GM12892 (cell line): Measurements from ENCODE around the gene TUBGCP5.

Experiments used
- POLR2A ChIP-seq: IDR thresholded peaks from 2 replicates; pipeline ENCODE4 v1.6.1; 2011; ENCODE audit warnings: low read depth, low read length, control low read depth
- POLR2AphosphoS5 ChIP-seq: IDR thresholded peaks from 2 replicates; pipeline ENCODE4 v1.6.1; 2011; ENCODE audit warnings: low read depth, low read length, control low read depth

GRCh38 chr15:23067416-23067815 is 28.0 kb upstream of the TUBGCP5 start:
- no peak for TF ChIP-seq POLR2AphosphoS5
- no peak for TF ChIP-seq POLR2A
